ENCODE data around the gene FNTB.

The FNTB gene

GRCh38 chr14:64992328-64992885, 5.7 kb downstream of the FNTB start:
- no peak overlapping the region for H3K4me3 ChIP-seq (ENCODE audit: low read length)
- peak overlapping the region; percentile 45 for H3K4me2 ChIP-seq (ENCODE audit: low read length)
- H4K20me1 ChIP-seq (ENCODE audit: insufficient read depth, low read length), result no peaks in the 10 kb centered on the region
- H3K36me3 ChIP-seq (replicated peaks; ENCODE audit: low read depth, low read length), result peaks cover 4% of the 10 kb centered on the region
- H3K9me3 ChIP-seq (ENCODE audit: insufficient read depth, low read length), result no peaks in the 10 kb centered on the region
- H3K79me2 ChIP-seq (ENCODE audit: low read length), result peaks cover 32% of the 10 kb centered on the region
- H3K4me1 ChIP-seq (ENCODE audit: low read length), result peaks cover 28% of the 10 kb centered on the region
- no peak for TF ChIP-seq EZH2phosphoT487 (IDR thresholded peaks at IDR 0.05; ENCODE audit: low read depth)
- TF ChIP-seq, protein P1, sequence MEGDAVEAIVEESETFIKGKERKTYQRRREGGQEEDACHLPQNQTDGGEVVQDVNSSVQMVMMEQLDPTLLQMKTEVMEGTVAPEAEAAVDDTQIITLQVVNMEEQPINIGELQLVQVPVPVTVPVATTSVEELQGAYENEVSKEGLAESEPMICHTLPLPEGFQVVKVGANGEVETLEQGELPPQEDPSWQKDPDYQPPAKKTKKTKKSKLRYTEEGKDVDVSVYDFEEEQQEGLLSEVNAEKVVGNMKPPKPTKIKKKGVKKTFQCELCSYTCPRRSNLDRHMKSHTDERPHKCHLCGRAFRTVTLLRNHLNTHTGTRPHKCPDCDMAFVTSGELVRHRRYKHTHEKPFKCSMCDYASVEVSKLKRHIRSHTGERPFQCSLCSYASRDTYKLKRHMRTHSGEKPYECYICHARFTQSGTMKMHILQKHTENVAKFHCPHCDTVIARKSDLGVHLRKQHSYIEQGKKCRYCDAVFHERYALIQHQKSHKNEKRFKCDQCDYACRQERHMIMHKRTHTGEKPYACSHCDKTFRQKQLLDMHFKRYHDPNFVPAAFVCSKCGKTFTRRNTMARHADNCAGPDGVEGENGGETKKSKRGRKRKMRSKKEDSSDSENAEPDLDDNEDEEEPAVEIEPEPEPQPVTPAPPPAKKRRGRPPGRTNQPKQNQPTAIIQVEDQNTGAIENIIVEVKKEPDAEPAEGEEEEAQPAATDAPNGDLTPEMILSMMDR (IDR thresholded peaks at IDR 0.05; ENCODE audit: low read depth, low read length), result no peak
- H3K27me3 ChIP-seq (ENCODE audit: low read depth, low read length), result no peaks in the 10 kb centered on the region
- no peak overlapping the region for H2AFZ ChIP-seq (ENCODE audit: low read depth, low read length)
- peak overlapping the region; percentile 40; the same call in 1 of the 2 replicates for H3K27ac ChIP-seq (ENCODE audit: low read length)
- no peak overlapping the region for H3K9ac ChIP-seq (ENCODE audit: low read length)

- Histone ChIP-seq H3K79me2 (ENCODE audit: low read length) (peaks cover 29% of the 10 kb centered on the region), H3K9me3 (ENCODE audit: insufficient read depth, low read length) (no peaks in the 10 kb centered on the region), H3K4me1 (ENCODE audit: low read length) (peaks cover 32% of the 10 kb centered on the region), H3K4me3 (ENCODE audit: low read length) (no peak overlapping the region), H3K4me2 (ENCODE audit: low read length) (no peak overlapping the region), H2AFZ (ENCODE audit: low read depth, low read length) (no peak overlapping the region), H3K27me3 (ENCODE audit: low read depth, low read length) (no peaks in the 10 kb centered on the region), H3K27ac (ENCODE audit: low read length) (no peak overlapping the region), H3K9ac (ENCODE audit: low read length) (no peak overlapping the region), H4K20me1 (ENCODE audit: insufficient read depth, low read length) (no peaks in the 10 kb centered on the region; the same call in 1 of the 2 replicates), H3K36me3 (replicated peaks; ENCODE audit: low read depth, low read length) (peaks cover 4% of the 10 kb centered on the region)
- TF ChIP-seq, protein P1 (IDR thresholded peaks at IDR 0.05; ENCODE audit: low read depth, low read length), result no peak
- TF ChIP-seq EZH2phosphoT487 (IDR thresholded peaks at IDR 0.05; ENCODE audit: low read depth), result no peak
Measured at GRCh38 chr14:64993266-64993930, 6.7 kb downstream of the FNTB start.

DNA sequence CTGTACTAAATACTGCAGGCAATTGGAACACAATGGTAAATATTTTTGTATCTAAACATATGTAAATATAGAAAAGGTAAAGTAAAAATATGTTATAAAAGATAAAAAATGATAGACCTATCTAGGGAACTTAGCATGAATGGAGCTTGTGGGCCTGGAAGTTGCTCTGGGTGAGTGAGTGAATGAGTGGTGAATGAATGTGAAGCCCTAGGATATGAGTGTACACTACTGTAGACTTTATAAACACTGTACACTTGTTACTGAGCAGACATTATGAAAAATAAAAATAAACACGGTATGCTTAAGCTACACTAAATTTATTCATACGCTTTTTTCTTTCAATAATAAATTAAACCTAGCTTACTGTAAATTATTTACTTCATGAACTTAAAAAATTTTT, 7.8 kb downstream of the FNTB start:
- H3K36me3 ChIP-seq (replicated peaks; ENCODE audit: low read depth, low read length), result peaks cover 4% of the 10 kb centered on the region
- no peak overlapping the region for H3K27ac ChIP-seq (ENCODE audit: low read length)
- H3K9ac ChIP-seq (ENCODE audit: low read length), result no peak overlapping the region
- peaks cover 30% of the 10 kb centered on the region for H3K79me2 ChIP-seq (ENCODE audit: low read length)
- TF ChIP-seq EZH2phosphoT487 (IDR thresholded peaks at IDR 0.05; ENCODE audit: low read depth), result no peak
- TF ChIP-seq, protein P1 (IDR thresholded peaks at IDR 0.05; ENCODE audit: low read depth, low read length), result no peak
- H4K20me1 ChIP-seq (ENCODE audit: insufficient read depth, low read length), result no peaks in the 10 kb centered on the region; the same call in 1 of the 2 replicates
- peaks cover 39% of the 10 kb centered on the region for H3K4me1 ChIP-seq (ENCODE audit: low read length)
- H3K4me3 ChIP-seq (ENCODE audit: low read length), result no peak overlapping the region
- H2AFZ ChIP-seq (ENCODE audit: low read depth, low read length), result no peak overlapping the region
- no peaks in the 10 kb centered on the region for H3K9me3 ChIP-seq (ENCODE audit: insufficient read depth, low read length)
- no peak overlapping the region for H3K4me2 ChIP-seq (ENCODE audit: low read length)
- no peaks in the 10 kb centered on the region for H3K27me3 ChIP-seq (ENCODE audit: low read depth, low read length)

DNA sequence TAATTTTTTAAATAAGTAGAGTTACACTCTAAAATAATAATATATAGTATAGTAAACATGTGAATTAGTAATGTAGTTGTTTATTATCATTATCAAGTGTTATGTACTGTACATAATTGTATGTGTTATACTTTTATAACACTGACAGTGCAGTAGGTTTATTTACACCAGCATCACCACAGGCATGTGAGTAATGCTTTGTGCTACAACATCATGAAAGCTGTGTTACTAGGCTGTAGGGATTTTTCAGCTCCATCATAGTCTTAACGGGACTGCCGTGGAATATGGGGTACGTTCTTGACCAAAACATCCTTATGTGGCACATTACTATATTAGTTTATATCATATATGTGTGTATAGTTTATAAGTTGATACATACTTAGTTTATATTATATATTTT, 8.6 kb downstream of the FNTB start:
- H3K4me2 ChIP-seq (ENCODE audit: low read length), result no peak overlapping the region
- no peaks in the 10 kb centered on the region for H3K9me3 ChIP-seq (ENCODE audit: insufficient read depth, low read length)
- no peak overlapping the region for H3K4me3 ChIP-seq (ENCODE audit: low read length)
- H3K9ac ChIP-seq (ENCODE audit: low read length), result no peak overlapping the region
- peaks cover 35% of the 10 kb centered on the region for H3K79me2 ChIP-seq (ENCODE audit: low read length)
- H2AFZ ChIP-seq (ENCODE audit: low read depth, low read length), result no peak overlapping the region
- H3K27me3 ChIP-seq (ENCODE audit: low read depth, low read length), result no peaks in the 10 kb centered on the region
- TF ChIP-seq, protein P1 (IDR thresholded peaks at IDR 0.05; ENCODE audit: low read depth, low read length), result no peak
- no peak for TF ChIP-seq EZH2phosphoT487 (IDR thresholded peaks at IDR 0.05; ENCODE audit: low read depth)
- H4K20me1 ChIP-seq (ENCODE audit: insufficient read depth, low read length), result no peaks in the 10 kb centered on the region; the same call in 1 of the 2 replicates
- peaks cover 39% of the 10 kb centered on the region for H3K4me1 ChIP-seq (ENCODE audit: low read length)
- H3K27ac ChIP-seq (ENCODE audit: low read length), result no peak overlapping the region
- peaks cover 4% of the 10 kb centered on the region for H3K36me3 ChIP-seq (replicated peaks; ENCODE audit: low read depth, low read length)
